ENCODE data around the gene CATSPERZ.
A peak's percentile ranks its signal among the peaks of the same experiment; 100 is the strongest.
"Not testable (repeated sequence)": the region's sequence is repeated elsewhere in the genome, so short reads cannot be mapped to it uniquely, and the experiment has no call there.

The CATSPERZ gene

GRCh38 chr11:64304316-64305072 is 4.3 kb downstream of the CATSPERZ start:
- DNase-seq, result peak; percentile 96

- peak; percentile 100 for DNase-seq
These were observed 5.0 kb downstream of the CATSPERZ start, which contains the start of gene ESRRA for GRCh38 chr11:64305075-64305690. ESRRA (plus strand) TSS chr11:64305524; CDS start chr11:64307180, 1,656 bp downstream.

GRCh38 chr11:64305691-64306562 is 5.8 kb downstream of the CATSPERZ start:
- peak; percentile 88 for DNase-seq

- no peak for DNase-seq
These were observed 6.4 kb downstream of the CATSPERZ start for GRCh38 chr11:64306563-64306875.

DNA sequence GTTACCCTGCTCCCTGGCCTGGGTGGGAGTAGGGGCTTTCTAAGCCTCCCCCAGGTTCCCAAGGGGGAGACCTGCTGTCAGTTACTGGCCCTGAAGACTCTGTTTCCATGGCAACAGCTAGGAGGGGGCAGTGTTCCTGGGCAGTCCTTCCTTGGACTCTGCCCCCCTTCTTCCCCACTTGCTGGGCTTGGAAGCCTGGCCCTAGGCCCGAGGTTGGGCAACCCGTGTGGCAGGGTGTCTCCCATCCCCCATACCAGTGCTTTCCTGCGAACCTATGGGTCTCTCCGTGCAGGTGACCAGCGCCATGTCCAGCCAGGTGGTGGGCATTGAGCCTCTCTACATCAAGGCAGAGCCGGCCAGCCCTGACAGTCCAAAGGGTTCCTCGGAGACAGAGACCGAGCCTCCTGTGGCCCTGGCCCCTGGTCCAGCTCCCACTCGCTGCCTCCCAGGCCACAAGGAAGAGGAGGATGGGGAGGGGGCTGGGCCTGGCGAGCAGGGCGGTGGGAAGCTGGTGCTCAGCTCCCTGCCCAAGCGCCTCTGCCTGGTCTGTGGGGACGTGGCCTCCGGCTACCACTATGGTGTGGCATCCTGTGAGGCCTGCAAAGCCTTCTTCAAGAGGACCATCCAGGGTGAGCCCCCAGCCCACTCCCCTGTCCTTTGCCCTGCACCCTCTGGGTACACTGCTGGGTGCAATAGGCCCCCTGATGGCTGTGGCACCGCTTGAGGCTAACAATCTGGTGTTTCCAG is 6.9 kb downstream of the CATSPERZ start:
- DNase-seq, result no peak

DNA sequence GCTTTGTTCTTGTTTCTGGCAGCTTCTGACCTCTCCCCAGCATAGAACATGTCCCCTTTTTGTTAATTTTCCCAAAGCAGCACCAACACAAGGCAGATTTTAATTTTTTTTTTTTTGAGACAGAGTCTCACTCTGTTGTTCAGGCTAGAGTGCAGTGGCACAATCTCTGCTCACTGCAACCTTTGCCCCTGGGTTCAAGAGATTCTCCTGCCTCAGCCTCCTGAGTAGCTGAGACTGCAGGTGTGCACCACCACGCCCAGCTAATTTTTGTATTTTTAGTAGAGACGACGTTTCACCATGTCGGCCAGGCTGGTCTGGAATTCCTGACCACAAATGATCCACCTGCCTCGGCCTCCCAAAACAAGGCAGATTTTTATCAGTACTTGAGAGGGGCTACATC is 7.6 kb downstream of the CATSPERZ start:
- not testable (repeated sequence) for DNase-seq

DNA sequence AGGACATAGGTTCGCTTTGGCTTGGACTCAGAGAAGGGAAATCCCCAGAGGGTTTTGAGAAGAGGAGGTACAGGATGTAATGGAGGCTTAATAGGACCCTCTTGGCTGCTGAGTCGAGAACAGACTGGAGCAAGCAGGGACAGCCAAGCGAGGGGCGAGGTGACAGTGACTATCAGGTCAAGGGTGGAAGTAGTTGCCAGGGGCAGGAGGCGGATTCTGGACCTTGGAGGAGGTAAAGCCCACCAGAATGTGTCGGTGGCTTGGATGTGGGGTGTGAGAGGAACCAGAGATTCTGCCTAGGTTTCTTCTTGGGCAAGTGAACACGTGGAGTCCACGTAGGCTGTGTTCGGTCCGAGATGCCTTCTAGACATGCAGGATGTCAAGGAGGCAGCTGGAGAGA is 12.8 kb downstream of the CATSPERZ start:
- no peak for DNase-seq

- no peak for DNase-seq
These were observed 13.5 kb downstream of the CATSPERZ start for GRCh38 chr11:64313491-64314145.

GRCh38 chr11:64314146-64314804 is 14.1 kb downstream of the CATSPERZ start:
- DNase-seq, result no peak

- DNase-seq, result no peak
These were observed 14.8 kb downstream of the CATSPERZ start for GRCh38 chr11:64314805-64315561.

DNA sequence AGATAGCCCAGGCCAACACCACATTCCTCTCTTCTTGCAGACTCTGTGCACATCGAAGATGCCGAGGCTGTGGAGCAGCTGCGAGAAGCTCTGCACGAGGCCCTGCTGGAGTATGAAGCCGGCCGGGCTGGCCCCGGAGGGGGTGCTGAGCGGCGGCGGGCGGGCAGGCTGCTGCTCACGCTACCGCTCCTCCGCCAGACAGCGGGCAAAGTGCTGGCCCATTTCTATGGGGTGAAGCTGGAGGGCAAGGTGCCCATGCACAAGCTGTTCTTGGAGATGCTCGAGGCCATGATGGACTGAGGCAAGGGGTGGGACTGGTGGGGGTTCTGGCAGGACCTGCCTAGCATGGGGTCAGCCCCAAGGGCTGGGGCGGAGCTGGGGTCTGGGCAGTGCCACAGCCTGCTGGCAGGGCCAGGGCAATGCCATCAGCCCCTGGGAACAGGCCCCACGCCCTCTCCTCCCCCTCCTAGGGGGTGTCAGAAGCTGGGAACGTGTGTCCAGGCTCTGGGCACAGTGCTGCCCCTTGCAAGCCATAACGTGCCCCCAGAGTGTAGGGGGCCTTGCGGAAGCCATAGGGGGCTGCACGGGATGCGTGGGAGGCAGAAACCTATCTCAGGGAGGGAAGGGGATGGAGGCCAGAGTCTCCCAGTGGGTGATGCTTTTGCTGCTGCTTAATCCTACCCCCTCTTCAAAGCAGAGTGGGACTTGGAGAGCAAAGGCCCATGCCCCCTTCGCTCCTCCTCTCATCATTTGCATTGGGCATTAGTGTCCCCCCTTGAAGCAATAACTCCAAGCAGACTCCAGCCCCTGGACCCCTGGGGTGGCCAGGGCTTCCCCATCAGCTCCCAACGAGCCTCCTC is 15.7 kb downstream of the CATSPERZ start:
- not testable (repeated sequence) for DNase-seq

GRCh38 chr11:64316672-64317324 is 16.6 kb downstream of the CATSPERZ start:
- DNase-seq, result peak; percentile 78

GRCh38 chr11:64317325-64317960 is 17.3 kb downstream of the CATSPERZ start, which contains the start of gene TRMT112:
TRMT112 (minus strand) TSS chr11:64317559; CDS start chr11:64317526, 33 bp downstream.
- DNase-seq, result peak; percentile 99

DNA sequence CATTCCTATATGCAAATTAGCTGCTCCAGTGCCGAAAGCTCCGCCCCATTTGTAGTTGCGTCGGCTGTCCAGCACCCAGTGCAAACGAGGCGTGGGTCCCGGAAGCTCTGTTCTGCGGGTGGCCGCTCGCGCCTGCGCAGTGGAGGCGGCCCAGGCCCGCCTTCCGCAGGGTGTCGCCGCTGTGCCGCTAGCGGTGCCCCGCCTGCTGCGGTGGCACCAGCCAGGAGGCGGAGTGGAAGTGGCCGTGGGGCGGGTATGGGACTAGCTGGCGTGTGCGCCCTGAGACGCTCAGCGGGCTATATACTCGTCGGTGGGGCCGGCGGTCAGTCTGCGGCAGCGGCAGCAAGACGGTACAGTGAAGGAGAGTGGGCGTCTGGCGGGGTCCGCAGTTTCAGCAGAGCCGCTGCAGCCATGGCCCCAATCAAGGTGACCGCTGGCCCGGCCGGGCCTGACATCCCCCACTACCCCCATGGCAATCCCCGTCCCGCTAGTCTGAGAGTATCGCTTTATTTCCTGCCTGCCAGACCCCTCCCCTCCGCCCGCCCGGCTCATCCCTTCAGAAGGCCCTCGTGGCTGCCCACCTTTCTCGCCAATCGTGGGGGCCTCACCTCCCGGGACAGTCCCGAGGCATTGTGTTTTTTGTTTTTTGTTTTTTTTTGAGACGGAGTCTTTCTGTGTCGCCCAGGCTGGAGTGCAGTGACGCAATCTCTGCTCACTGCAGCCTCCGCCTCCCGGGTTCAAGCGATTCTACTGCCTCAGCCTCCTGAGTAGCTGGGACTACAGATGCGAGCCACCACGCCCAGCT is 18.0 kb downstream of the CATSPERZ start, which contains the start of gene PRDX5:
Gene PRDX5, plus strand, starts transcription at position 161 of the 805 bp plus-strand sequence. Its CDS starts 95 bp downstream, at position 256.
- DNase-seq, result peak; percentile 98

GRCh38 chr11:64318766-64319761 is 18.9 kb downstream of the CATSPERZ start:
- no peak for DNase-seq

GRCh38 chr11:64320556-64320955 is 20.4 kb downstream of the CATSPERZ start:
- DNase-seq, result no peak
